HG03025 (cell line): Measurements from ENCODE around the gene TANGO2.

ENCODE experiments used
- ATAC-seq: cut with Tn5 transposase; IDR thresholded peaks from one replicate; pipeline ENCODE4 v1.9.1; 2021; ENCODE audit warnings: mild to moderate bottlenecking, moderate library complexity; ENCODE audit not compliant: unreplicated experiment, low FRiP score

The TANGO2 gene

GRCh38 chr22:20083157-20083890 lies 62.4 kb downstream of the TANGO2 start:
- no peak for ATAC-seq

- no peak for ATAC-seq
These were observed 63.1 kb downstream of the TANGO2 start for GRCh38 chr22:20083891-20084546.

GRCh38 chr22:20084547-20085413 lies 63.9 kb downstream of the TANGO2 start:
- no peak for ATAC-seq

- no peak for ATAC-seq
These were observed 64.7 kb downstream of the TANGO2 start for GRCh38 chr22:20085651-20086050.

- ATAC-seq: no peak
These were observed 65.2 kb downstream of the TANGO2 start for GRCh38 chr22:20086101-20086599.

- no peak for ATAC-seq
These were observed 65.9 kb downstream of the TANGO2 start for GRCh38 chr22:20086763-20087162.

- ATAC-seq: no peak
These were observed 66.7 kb downstream of the TANGO2 start for GRCh38 chr22:20087319-20088262.

GRCh38 chr22:20088263-20088648 lies 67.3 kb downstream of the TANGO2 start:
- no peak for ATAC-seq

- no peak for ATAC-seq
These were observed 68.5 kb downstream of the TANGO2 start for GRCh38 chr22:20089226-20089976.

GRCh38 chr22:20089977-20090729 lies 69.2 kb downstream of the TANGO2 start:
- ATAC-seq: no peak

- no peak for ATAC-seq
These were observed 69.9 kb downstream of the TANGO2 start for GRCh38 chr22:20090730-20091240.

GRCh38 chr22:20091690-20092476 lies 71.0 kb downstream of the TANGO2 start:
- no peak for ATAC-seq

GRCh38 chr22:20092477-20092854 lies 71.6 kb downstream of the TANGO2 start:
- no peak for ATAC-seq

GRCh38 chr22:20093418-20094196 lies 72.7 kb downstream of the TANGO2 start:
- ATAC-seq: no peak

- no peak for ATAC-seq
These were observed 73.4 kb downstream of the TANGO2 start for GRCh38 chr22:20094197-20094807.

GRCh38 chr22:20095521-20095920 lies 74.6 kb downstream of the TANGO2 start:
- ATAC-seq: no peak
